Stimulated activated memory B cell treated with anti-CD40 and anti-IgM and Interleukin-4, amounts not matched to agents 10 μg/mL and 1 μg/mL and 100 μg/mL, for 72 hours (primary cell): ENCODE measurements around the gene NHS.

Experiments used
- ATAC-seq: fragments of 150-1000 bp; cut with Tn5 transposase; 2 replicates; pipeline ENCODE4 v1.10.0; 2021
- H3K27ac Mint-ChIP-seq: one replicate; pipeline ENCODE4 v1.8.0; 2022; ENCODE audit warnings: mild to moderate bottlenecking, mixed read lengths
- H3K27me3 Mint-ChIP-seq: one replicate; pipeline ENCODE4 v1.8.0; 2022; ENCODE audit warnings: mixed read lengths
- H3K36me3 Mint-ChIP-seq: one replicate; pipeline ENCODE4 v1.8.0; 2022; ENCODE audit warnings: mixed read lengths
- H3K4me1 Mint-ChIP-seq: one replicate; pipeline ENCODE4 v1.8.0; 2022; ENCODE audit warnings: mixed read lengths
- H3K4me3 Mint-ChIP-seq: one replicate; pipeline ENCODE4 v1.8.0; 2022; ENCODE audit warnings: mild to moderate bottlenecking, moderate library complexity, mixed read lengths
- H3K9me3 Mint-ChIP-seq: one replicate; pipeline ENCODE4 v1.8.0; 2022; ENCODE audit warnings: mixed read lengths

The NHS gene

DNA sequence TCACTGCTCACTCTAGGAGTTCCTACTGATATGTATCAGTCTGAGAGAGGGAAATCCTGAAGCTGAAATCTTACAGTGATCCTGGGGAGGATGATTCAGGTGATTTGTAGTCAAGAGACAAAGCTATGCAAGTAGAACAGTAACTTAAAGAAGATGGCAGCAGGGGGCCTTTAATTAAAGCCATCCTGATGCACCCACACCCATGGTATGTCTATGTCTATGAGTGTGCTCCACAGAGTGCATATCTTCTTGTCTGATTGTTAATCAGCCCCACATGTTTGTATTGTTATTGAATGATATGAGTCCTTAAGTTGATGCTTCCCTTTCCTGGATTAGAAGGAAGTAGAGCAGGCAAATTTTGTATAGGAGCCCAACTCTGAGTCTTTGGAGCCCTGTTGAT, 78.8 kb downstream of the NHS start:
- Mint-ChIP-seq H3K4me1 (no peaks in the 10 kb centered on the region), H3K36me3 (no peaks in the 10 kb centered on the region), H3K4me3 (no peak overlapping the region), H3K9me3 (no peaks in the 10 kb centered on the region), H3K27me3 (no peaks in the 10 kb centered on the region), H3K27ac (no peak overlapping the region)
- ATAC-seq = no peak

DNA sequence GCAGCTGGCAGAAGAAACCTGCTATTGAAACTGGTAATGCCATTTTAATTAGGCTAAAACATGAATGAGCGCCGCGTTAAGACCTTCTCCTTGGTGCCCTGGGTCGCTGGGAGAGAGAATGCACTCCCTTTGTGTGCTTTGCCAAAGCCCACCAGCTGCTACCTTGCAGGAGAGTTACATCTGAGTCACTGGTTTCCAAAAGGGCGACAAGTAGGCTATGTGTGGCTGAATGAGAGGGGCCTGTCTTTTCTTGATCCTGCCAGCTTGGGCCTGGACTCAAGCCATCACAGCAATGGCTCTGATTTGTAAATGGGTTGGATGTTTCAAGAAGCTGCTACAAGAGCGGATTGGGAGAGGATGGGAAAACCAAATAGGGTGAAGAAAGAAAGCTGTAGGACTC, 81.5 kb downstream of the NHS start:
- H3K27me3 Mint-ChIP-seq = no peaks in the 10 kb centered on the region
- H3K36me3 Mint-ChIP-seq = no peaks in the 10 kb centered on the region
- H3K4me1 Mint-ChIP-seq = no peaks in the 10 kb centered on the region
- H3K9me3 Mint-ChIP-seq = no peaks in the 10 kb centered on the region
- no peak overlapping the region for H3K4me3 Mint-ChIP-seq
- ATAC-seq = no peak
- H3K27ac Mint-ChIP-seq = no peak overlapping the region

DNA sequence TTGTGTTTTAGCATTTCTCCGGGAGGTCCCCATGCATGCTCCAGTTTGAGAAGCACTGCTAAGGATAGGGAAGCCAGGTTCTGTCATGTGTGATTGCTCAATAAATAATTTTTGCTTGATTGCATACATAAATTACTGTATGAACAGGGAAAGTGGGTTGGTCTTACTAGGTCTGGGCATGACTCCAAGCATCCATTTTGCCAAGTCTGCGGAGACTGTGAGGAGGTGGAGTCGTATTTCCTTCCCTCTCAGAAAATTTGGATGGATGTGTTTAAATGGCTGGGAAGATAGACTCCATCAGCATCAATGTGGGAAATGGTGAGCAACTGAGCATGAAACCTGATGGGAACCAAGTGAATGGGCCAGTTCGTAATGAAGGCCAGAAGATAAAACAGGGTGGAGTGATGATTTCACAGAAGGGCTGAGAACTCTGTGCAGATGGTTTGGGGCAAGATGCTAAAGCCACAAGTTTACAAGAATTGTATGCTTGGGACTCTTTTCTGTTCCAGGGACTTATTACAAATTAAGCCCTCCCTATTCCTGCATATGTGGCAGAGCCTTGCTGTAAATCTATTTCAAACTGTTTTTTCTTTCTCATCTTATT, 84.1 kb downstream of the NHS start:
- no peaks in the 10 kb centered on the region for H3K9me3 Mint-ChIP-seq
- no peak overlapping the region for H3K27ac Mint-ChIP-seq
- H3K4me1 Mint-ChIP-seq = no peaks in the 10 kb centered on the region
- no peaks in the 10 kb centered on the region for H3K36me3 Mint-ChIP-seq
- no peak for ATAC-seq
- no peak overlapping the region for H3K4me3 Mint-ChIP-seq
- no peaks in the 10 kb centered on the region for H3K27me3 Mint-ChIP-seq

DNA sequence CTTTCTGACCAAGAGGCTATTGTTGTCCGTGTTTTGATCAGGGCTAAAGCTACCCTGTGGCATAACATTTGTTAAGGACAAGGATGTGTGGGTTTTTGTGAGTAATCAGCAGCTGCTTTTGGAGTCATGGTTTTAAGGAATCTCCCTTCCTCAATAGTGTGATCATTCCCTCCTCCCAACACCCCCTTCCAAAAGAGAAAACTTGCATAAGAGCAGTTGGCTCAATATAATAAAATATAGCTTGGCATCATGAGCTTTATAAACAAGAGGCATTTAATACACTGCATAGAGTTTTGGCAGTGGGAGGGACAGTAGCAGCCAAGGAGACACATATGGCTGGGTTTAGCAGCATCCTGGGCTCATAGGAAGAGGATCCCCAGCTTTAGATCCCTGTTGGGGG, 84.7 kb downstream of the NHS start:
- Mint-ChIP-seq H3K4me1 (no peaks in the 10 kb centered on the region), H3K27ac (no peak overlapping the region)
- ATAC-seq = no peak

DNA sequence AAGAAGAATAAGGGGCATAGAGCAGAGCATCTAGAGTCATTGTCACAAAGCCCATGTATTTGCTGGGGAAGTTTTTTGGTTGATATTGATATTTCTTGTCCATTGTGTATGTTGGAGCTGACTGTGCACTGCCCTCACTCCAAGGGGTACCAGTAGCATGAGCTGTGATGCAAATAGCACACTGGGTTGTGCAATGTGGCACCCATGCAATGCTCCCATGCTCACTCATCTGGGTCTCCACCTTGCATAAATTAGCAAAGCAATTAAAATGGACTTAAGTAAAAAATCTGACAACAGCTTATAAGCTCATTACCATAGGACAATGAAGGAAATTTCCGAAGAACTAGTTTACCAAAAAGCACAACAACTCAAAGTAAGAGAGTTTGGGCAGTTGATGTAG, 87.9 kb downstream of the NHS start:
- H3K4me1 Mint-ChIP-seq = no peaks in the 10 kb centered on the region
- no peaks in the 10 kb centered on the region for H3K27me3 Mint-ChIP-seq
- no peak overlapping the region for H3K4me3 Mint-ChIP-seq
- no peak overlapping the region for H3K27ac Mint-ChIP-seq
- no peaks in the 10 kb centered on the region for H3K36me3 Mint-ChIP-seq
- no peaks in the 10 kb centered on the region for H3K9me3 Mint-ChIP-seq
- no peak for ATAC-seq

More for the DNA sequence above, 84.7 kb downstream of the NHS start:
- Mint-ChIP-seq H3K9me3 (no peaks in the 10 kb centered on the region), H3K27me3 (no peaks in the 10 kb centered on the region), H3K4me3 (no peak overlapping the region), H3K36me3 (no peaks in the 10 kb centered on the region)

DNA sequence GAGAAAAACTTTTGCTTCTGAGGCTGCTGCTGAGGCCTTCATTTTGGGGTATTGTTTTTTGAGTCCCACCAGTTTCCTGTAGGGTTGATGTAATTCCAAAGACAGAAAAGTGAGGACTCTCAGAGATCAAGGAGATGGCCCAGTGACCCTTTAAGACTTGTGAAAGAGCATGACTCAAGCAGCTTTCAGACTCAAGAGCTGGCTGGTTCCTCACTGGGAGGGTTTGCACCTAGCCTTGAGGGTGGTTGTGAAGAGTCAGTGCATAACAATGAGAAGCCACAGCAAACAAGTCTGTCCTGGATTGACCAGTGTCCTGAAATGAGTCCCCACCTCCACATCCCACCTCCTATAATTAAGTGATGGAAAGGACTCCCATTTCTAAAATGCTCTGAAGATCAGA, 89.2 kb downstream of the NHS start:
- no peaks in the 10 kb centered on the region for H3K4me1 Mint-ChIP-seq
- H3K27me3 Mint-ChIP-seq = no peaks in the 10 kb centered on the region
- H3K27ac Mint-ChIP-seq = no peak overlapping the region
- H3K4me3 Mint-ChIP-seq = no peak overlapping the region
- H3K9me3 Mint-ChIP-seq = no peaks in the 10 kb centered on the region
- no peak for ATAC-seq
- H3K36me3 Mint-ChIP-seq = no peaks in the 10 kb centered on the region

DNA sequence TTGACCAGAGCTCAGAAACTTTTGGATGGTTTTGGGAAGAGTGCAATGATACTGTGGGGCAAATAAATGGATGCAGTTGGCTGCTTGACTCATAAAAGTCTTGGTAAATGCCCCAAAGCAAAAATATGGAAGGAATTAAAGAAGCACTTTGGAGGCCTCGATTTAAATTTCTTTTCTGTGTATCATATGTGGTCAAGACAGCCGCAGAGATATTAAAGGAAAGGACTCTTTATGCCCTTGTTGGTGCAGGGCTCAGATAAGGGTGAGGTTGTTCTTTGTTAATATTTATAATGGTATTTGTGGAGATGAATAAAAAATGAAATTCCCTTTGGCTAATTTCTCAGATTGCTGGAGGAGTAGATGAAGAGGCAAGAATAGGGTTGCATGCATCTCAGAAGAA, 90.2 kb downstream of the NHS start:
- Mint-ChIP-seq H3K36me3 (no peaks in the 10 kb centered on the region), H3K9me3 (no peaks in the 10 kb centered on the region), H3K4me3 (no peak overlapping the region), H3K27me3 (no peaks in the 10 kb centered on the region), H3K4me1 (no peaks in the 10 kb centered on the region), H3K27ac (no peak overlapping the region)
- no peak for ATAC-seq

DNA sequence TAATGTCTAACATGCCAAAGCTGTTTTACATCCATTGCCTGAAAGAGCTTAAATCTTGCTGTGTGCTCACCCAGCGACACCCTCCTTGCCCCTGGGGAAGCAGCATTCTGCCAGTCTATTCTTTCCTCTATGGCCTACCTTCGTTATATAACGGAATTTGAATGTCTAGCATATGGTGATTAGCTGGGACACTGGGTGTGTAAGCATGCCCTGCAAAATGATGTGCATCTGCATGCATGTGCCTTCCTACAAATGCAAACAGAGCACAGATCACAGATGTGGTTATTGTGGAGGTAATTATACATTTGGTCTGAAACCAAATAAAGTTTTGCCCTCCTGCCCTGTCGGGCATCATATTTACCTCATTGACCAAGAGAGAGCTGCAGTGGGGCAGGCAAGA, 90.8 kb downstream of the NHS start:
- no peak for ATAC-seq
- Mint-ChIP-seq H3K4me3 (no peak overlapping the region), H3K27me3 (no peaks in the 10 kb centered on the region), H3K9me3 (no peaks in the 10 kb centered on the region), H3K4me1 (no peaks in the 10 kb centered on the region), H3K27ac (no peak overlapping the region), H3K36me3 (no peaks in the 10 kb centered on the region)

DNA sequence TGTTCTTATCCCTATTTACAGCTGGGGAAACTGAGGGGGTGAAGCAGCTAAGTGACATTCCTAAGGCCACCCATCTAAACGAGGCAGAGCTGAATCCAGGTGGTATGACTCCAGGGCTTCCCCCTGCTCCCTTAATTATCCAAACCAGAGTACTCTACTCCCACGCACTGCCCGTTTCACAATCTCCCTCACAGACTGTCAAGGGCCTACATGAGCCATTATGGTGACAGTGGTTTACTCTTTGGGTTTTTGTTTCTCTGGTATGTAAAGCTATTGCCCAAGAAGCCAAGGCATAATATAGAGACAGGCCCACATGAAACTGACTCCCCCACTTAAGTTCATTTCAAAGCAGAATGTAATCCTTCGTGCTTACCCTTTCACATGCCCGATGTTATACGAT, 95.1 kb downstream of the NHS start:
- Mint-ChIP-seq H3K27ac (no peak overlapping the region), H3K27me3 (no peaks in the 10 kb centered on the region), H3K36me3 (no peaks in the 10 kb centered on the region), H3K9me3 (no peaks in the 10 kb centered on the region), H3K4me1 (no peaks in the 10 kb centered on the region), H3K4me3 (no peak overlapping the region)
- ATAC-seq = no peak

DNA sequence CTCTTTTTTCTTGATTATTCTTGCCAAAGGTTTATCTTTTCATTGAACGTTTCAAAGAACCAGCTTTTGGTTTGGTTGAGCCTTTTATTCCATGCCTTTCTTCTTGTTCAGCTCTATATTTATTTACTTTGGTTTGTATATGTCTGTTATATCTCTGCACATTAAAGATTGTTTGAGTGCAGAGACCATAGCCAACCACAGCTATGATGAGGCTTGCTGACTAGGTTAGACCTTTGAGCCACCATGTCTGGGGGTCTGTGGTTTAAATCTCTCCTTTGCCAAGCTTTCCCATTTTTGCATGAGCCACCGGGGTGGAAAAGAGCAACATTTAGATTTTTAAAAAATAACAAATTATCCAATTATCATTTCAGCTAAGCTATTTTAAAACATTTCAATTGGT, 96.1 kb downstream of the NHS start:
- Mint-ChIP-seq H3K4me3 (no peak overlapping the region), H3K4me1 (no peaks in the 10 kb centered on the region), H3K36me3 (no peaks in the 10 kb centered on the region), H3K9me3 (no peaks in the 10 kb centered on the region), H3K27ac (no peak overlapping the region), H3K27me3 (no peaks in the 10 kb centered on the region)
- ATAC-seq = no peak

DNA sequence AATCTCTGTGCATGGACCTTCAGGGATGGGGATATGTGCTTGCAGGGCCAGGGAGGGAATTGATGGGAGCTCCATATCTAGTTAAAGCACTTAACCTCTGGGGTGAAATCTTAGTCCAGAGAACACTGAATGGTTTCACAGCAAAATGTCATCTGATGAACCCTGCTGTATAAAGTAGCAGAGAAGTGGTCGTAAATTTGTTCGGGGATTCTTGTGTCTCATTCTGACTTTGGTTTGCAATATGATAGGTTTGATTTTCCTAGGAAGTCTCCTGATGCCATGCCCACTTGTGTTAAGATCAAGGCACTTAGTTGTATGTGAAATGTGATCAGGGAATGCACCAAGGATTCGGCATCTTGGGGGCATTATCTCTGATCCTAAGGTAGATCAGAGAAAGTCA, 96.9 kb downstream of the NHS start:
- Mint-ChIP-seq H3K4me1 (no peaks in the 10 kb centered on the region), H3K36me3 (no peaks in the 10 kb centered on the region), H3K27ac (no peak overlapping the region), H3K4me3 (no peak overlapping the region), H3K27me3 (no peaks in the 10 kb centered on the region), H3K9me3 (no peaks in the 10 kb centered on the region)
- ATAC-seq = no peak

DNA sequence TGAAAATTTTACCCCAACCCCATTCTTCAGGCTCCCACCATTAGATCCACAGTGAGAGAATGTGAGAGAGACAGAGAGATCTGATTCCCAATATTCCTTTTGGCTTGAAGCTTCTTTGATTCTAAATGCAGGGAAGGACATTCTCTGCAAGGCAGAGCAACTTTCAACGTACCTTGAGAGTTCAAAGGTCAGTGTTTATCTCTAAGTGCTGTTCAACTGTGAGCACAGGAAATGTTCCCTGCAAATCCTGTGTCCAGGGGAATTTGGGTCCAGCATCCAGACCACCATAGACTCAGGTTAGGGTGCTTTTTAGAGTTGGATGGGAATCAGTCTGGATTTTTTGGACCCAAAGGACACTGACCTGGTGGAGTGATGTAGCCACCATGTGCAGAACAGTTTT, 97.4 kb downstream of the NHS start:
- no peak for ATAC-seq
- Mint-ChIP-seq H3K36me3 (no peaks in the 10 kb centered on the region), H3K27ac (no peak overlapping the region), H3K9me3 (no peaks in the 10 kb centered on the region), H3K4me1 (no peaks in the 10 kb centered on the region), H3K27me3 (no peaks in the 10 kb centered on the region), H3K4me3 (no peak overlapping the region)

DNA sequence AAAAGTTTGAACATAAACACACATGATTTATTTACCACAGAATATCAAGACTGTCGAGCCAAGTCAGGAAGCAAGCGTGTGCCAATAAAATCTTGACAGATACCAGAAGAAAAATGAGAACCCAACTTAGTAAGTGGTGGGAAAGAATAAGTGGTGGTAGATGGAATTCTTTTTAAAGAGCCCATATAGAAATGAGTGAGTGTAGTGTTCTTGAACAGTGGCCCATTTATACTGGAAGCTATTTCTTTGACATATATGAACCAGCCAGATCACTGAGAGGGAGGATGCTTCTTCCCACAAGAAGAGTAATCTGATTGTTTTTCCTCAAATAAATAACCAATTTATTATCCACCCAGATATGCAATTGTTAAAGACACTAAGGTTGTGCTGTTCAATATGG, 98.0 kb downstream of the NHS start:
- H3K4me3 Mint-ChIP-seq = no peak overlapping the region

DNA sequence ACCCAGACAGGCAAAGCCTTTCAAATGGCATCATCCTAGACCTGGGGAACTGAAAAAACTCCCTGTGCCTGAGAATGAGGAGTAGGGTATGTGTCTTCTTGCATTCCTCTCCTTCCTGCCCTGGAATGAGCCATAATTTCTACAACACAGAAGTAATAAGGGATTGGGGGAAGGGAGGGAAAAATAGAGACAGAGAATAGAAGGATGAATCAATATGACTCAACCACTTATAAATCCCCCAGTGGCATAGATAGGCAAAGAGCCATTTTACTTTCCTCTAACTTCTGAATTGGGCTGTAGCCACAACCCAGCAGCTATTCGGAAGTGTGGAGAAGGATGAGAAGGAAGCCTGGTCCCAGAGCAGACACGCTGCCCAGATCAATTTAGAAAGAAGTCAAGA, 99.9 kb downstream of the NHS start:
- H3K36me3 Mint-ChIP-seq = no peaks in the 10 kb centered on the region
- no peak overlapping the region for H3K27ac Mint-ChIP-seq
- H3K27me3 Mint-ChIP-seq = no peaks in the 10 kb centered on the region
- no peak for ATAC-seq
- H3K4me1 Mint-ChIP-seq = no peaks in the 10 kb centered on the region
- H3K9me3 Mint-ChIP-seq = no peaks in the 10 kb centered on the region
- no peak overlapping the region for H3K4me3 Mint-ChIP-seq

More for the DNA sequence above, 98.0 kb downstream of the NHS start:
- Mint-ChIP-seq H3K4me1 (no peaks in the 10 kb centered on the region), H3K27me3 (no peaks in the 10 kb centered on the region), H3K27ac (no peak overlapping the region), H3K36me3 (no peaks in the 10 kb centered on the region), H3K9me3 (no peaks in the 10 kb centered on the region)
- ATAC-seq = no peak

DNA sequence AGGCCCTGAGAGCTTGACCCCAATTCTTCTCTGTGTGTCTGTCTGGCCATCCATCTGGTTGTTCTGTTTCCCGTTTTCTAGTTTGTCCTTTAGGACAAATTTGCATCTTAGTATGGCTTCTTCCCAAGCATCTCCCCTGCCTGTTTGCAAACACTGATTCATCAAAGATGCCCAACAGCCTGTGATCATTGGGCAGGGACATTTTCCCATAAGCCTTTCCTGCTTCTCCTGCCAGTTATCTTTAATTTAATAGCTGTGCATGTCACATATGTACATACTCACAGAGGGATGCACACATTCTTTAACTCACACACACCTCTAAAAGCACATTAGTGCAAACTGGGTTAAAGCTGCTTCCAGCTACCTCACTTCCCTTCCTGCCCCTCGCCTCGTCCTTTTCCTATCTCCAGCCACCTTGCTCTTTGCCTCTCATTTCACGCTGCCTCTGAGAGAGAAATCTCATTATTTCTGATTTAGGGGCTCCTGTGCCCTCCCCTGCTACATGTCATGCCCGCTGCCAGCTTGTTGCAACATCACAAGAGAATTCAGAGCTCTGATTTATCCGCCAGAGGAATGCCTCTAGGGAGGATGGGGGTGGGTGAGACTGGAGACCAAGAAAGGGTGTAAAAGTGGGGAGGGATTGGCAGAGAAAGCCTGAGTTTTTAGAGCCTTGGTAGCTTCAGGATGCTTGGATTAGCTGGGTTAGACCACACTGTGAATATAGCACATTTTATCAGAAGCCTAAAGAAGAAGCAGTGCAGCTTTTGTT, 100.6 kb downstream of the NHS start:
- ATAC-seq = no peak
- H3K36me3 Mint-ChIP-seq = no peaks in the 10 kb centered on the region
- no peak overlapping the region for H3K27ac Mint-ChIP-seq
- no peaks in the 10 kb centered on the region for H3K9me3 Mint-ChIP-seq
- H3K4me1 Mint-ChIP-seq = no peaks in the 10 kb centered on the region
- H3K4me3 Mint-ChIP-seq = no peak overlapping the region
- H3K27me3 Mint-ChIP-seq = no peaks in the 10 kb centered on the region

DNA sequence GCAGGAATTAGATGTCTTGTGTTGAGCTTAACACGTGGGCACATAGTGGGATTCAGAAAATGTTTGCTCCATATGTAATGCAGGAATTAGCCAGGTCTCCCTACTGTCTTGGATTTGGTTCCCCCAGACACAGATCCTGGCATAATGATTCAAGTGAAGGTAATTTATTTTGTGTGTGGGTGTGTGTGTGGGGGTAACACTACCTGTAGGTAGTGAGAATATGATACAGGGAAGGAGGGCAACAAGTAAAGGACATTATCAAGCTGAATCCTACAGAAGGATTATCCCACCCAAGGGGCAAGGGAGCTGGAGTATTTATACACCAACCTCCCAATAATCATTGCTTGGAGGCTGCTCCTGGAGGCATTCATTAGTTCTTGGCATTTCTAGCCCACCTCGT, 101.4 kb downstream of the NHS start:
- H3K27me3 Mint-ChIP-seq = no peaks in the 10 kb centered on the region
- H3K27ac Mint-ChIP-seq = no peak overlapping the region
- H3K4me1 Mint-ChIP-seq = no peaks in the 10 kb centered on the region
- ATAC-seq = no peak
- no peaks in the 10 kb centered on the region for H3K9me3 Mint-ChIP-seq
- H3K36me3 Mint-ChIP-seq = no peaks in the 10 kb centered on the region
- no peak overlapping the region for H3K4me3 Mint-ChIP-seq
